A673 (cell line): Measurements from ENCODE around the gene CLRN2. TPM values are rescaled to one million over a fixed set of nuclear protein-coding genes. Genes with fewer than 3 reads are reported as not detected.

Source experiments
- BruUV-seq: library from RNA; stranded (reverse); fragments of 400-500 nt; replicated peaks from 2 replicates; lab custom pipeline; 2021; lab: Mats Ljungman, UMichigan
- CTCF ChIA-PET: fragments of 300-600 bp; sonication (Branson Sonifier 250); formaldehyde crosslinking; loops from one replicate; lab custom pipeline; 2022; ENCODE audit warnings: antibody characterized with exemption; lab: Charles Lee
- POLR2A ChIA-PET: fragments of 300-600 bp; sonication (Branson Sonifier 250); formaldehyde crosslinking; loops from one replicate; lab custom pipeline; 2022; ENCODE audit warnings: antibody characterized with exemption; ENCODE audit not compliant: low non-redundant PET; lab: Charles Lee
- DNase-seq: peaks from one replicate; pipeline ENCODE4 v3.0.0-alpha.2; 2015; ENCODE audit warnings: low spot score
- H3K27ac ChIP-seq: fragments of 200-600 bp; sonication (generic); 2 replicates; pipeline ENCODE4 v1.5.1; 2016; ENCODE audit warnings: mixed run types, low read depth, mild to moderate bottlenecking, mixed read lengths, antibody characterized with exemption, low read length; ENCODE audit not compliant: poor library complexity, severe bottlenecking
- H3K27me3 ChIP-seq: fragments of 200-600 bp; sonication (generic); replicated peaks from 2 replicates; pipeline ENCODE4 v1.6.1; 2017; ENCODE audit warnings: mixed run types, low read depth, mild to moderate bottlenecking, mixed read lengths, antibody characterized with exemption, low read length; ENCODE audit not compliant: insufficient read depth, poor library complexity
- H3K36me3 ChIP-seq: fragments of 200-600 bp; sonication (generic); 2 replicates; pipeline ENCODE4 v1.6.1; 2016; ENCODE audit warnings: mixed run types, mild to moderate bottlenecking, mixed read lengths, antibody characterized with exemption, low read length; ENCODE audit not compliant: insufficient read depth, poor library complexity, severe bottlenecking
- H3K4me1 ChIP-seq: fragments of 200-600 bp; sonication (generic); 2 replicates; pipeline ENCODE4 v1.6.1; 2017; ENCODE audit warnings: mixed run types, mild to moderate bottlenecking, mixed read lengths, antibody characterized with exemption, low read length; ENCODE audit not compliant: insufficient read depth, poor library complexity, severe bottlenecking
- H3K4me3 ChIP-seq: fragments of 200-600 bp; sonication (generic); 2 replicates; pipeline ENCODE4 v1.5.1; 2016; ENCODE audit warnings: low read depth, mixed run types, mild to moderate bottlenecking, mixed read lengths, low read length; ENCODE audit not compliant: poor library complexity, severe bottlenecking
- H3K9me3 ChIP-seq: fragments of 200-600 bp; sonication (generic); 2 replicates; pipeline ENCODE4 v1.6.1; 2016; ENCODE audit warnings: mixed run types, low read depth, mild to moderate bottlenecking, mixed read lengths, antibody characterized with exemption, low read length; ENCODE audit not compliant: poor library complexity, severe bottlenecking
- CTCF ChIP-seq: fragments of 300-800, 200-600 bp; sonication (generic); conservative IDR thresholded peaks from 2 replicates; pipeline ENCODE4 v1.5.1; 2017; ENCODE audit warnings: low read depth, mild to moderate bottlenecking, antibody characterized with exemption, low read length, moderate library complexity, mixed read lengths
- EZH2 ChIP-seq: fragments of 200-600 bp; sonication (generic); IDR thresholded peaks from 2 replicates; pipeline ENCODE4 v1.6.1; 2017; ENCODE audit warnings: borderline replicate concordance, low read depth, mild to moderate bottlenecking, mixed read lengths, antibody characterized with exemption, low read length; ENCODE audit not compliant: poor library complexity, severe bottlenecking
- intact Hi-C: fragments of 100-400 bp; cut with micrococcal nuclease; formaldehyde crosslinking; loops from one replicate; pipeline ENCODE4 v1.10.0; 2022; ENCODE audit not compliant: unreplicated experiment
- total RNA-seq: library from RNA; stranded (reverse); gene quantifications from 2 replicates; pipeline ENCODE4 v1.2.3, GENCODE V29; 2021

Gene CLRN2
- total RNA-seq, 1 experiment from 2014 or later: not detected

- H3K27me3 ChIP-seq: no peaks in the 10 kb centered on the region
- TF ChIP-seq EZH2 (no peak), CTCF (no peak)
- ChIA-PET CTCF (no interaction called here), POLR2A (no interaction called here)
- no peaks in the 10 kb centered on the region for H3K36me3 ChIP-seq
- DNase-seq: peak; percentile 52
- no peaks in the 10 kb centered on the region for H3K4me1 ChIP-seq
- no TSS peak for BruUV-seq
- no peak overlapping the region for H3K4me3 ChIP-seq
- intact Hi-C loops: no loop called here
- no peak overlapping the region for H3K27ac ChIP-seq
- H3K9me3 ChIP-seq: no peaks in the 10 kb centered on the region
These were observed 20.4 kb upstream of the CLRN2 start for GRCh38 chr4:17494258-17495190.

GRCh38 chr4:17497890-17498523 lies 17.0 kb upstream of the CLRN2 start:
- intact Hi-C loops: no loop called here
- DNase-seq: no peak
- POLR2A ChIA-PET: no interaction called here

GRCh38 chr4:17500574-17500973 lies 14.4 kb upstream of the CLRN2 start:
- Histone ChIP-seq H3K4me1 (peaks cover 15% of the 10 kb centered on the region), H3K4me3 (no peak overlapping the region), H3K9me3 (no peaks in the 10 kb centered on the region), H3K36me3 (peaks cover 5% of the 10 kb centered on the region), H3K27me3 (no peaks in the 10 kb centered on the region), H3K27ac (no peak overlapping the region)
- ChIA-PET POLR2A (interaction anchor here (0.6 kb wide), 1 partner anchor 42 kb away, joined by 3 read pairs; no protein-coding TSS in a partner anchor), CTCF (no interaction called here)
- intact Hi-C loops: no loop called here
- TF ChIP-seq CTCF: no peak
- TF ChIP-seq EZH2: no peak
- no TSS peak for BruUV-seq
- DNase-seq: no peak

More at GRCh38 chr4:17497890-17498523, 17.0 kb upstream of the CLRN2 start:
- Histone ChIP-seq H3K36me3 (peaks cover 5% of the 10 kb centered on the region), H3K9me3 (no peaks in the 10 kb centered on the region), H3K4me1 (no peaks in the 10 kb centered on the region), H3K4me3 (no peak overlapping the region), H3K27ac (no peak overlapping the region), H3K27me3 (no peaks in the 10 kb centered on the region)
- no TSS peak for BruUV-seq
- TF ChIP-seq CTCF (no peak), EZH2 (no peak)
- CTCF ChIA-PET: no interaction called here
